Dermis microvascular lymphatic vessel endothelial cell (primary cell): ENCODE data around the gene CHD9. TPM values are rescaled to one million over a fixed set of nuclear protein-coding genes. Genes with fewer than 3 reads are reported as not detected.
A peak's percentile ranks its signal among the peaks of the same experiment; 100 is the strongest.

Experiments used
- DNase-seq, 2 donors: peaks; one replicate each; pipeline versions ENCODE4 v3.0.0 to v3.0.0-alpha.2; 2010; ENCODE audit warnings: low read depth in 2 of 2
- total RNA-seq: library from RNA; depleted of rRNA; stranded (reverse); fragments of >200 nt; gene quantifications from 2 replicates; pipeline ENCODE4 v1.2.1, GENCODE V29; 2014

Gene CHD9
- total RNA-seq, 1 donor from 2014 or later: 24.0 TPM

GRCh38 chr16:53187775-53188174 lies 133.0 kb downstream of the CHD9 start:
- DNase-seq: no peak

GRCh38 chr16:53191413-53191812 lies 136.6 kb downstream of the CHD9 start:
- DNase-seq: no peak

GRCh38 chr16:53198933-53199332 lies 144.1 kb downstream of the CHD9 start:
- DNase-seq: no peak

GRCh38 chr16:53201900-53202299 lies 147.1 kb downstream of the CHD9 start:
- no peak for DNase-seq

- no peak for DNase-seq
These were observed 147.6 kb downstream of the CHD9 start for GRCh38 chr16:53202398-53202797.

- DNase-seq: peak; percentile 66 to 85
These were observed 153.3 kb downstream of the CHD9 start for GRCh38 chr16:53207810-53208752.

- no peak for DNase-seq
These were observed 154.6 kb downstream of the CHD9 start for GRCh38 chr16:53209429-53209828.

- no peak for DNase-seq
These were observed 155.1 kb downstream of the CHD9 start for GRCh38 chr16:53209877-53210276.

- no peak for DNase-seq
These were observed 156.5 kb downstream of the CHD9 start for GRCh38 chr16:53211253-53211652.

- DNase-seq: no peak
These were observed 158.1 kb downstream of the CHD9 start for GRCh38 chr16:53212893-53213223.

- no peak for DNase-seq
These were observed 158.8 kb downstream of the CHD9 start for GRCh38 chr16:53213542-53213941.

- no peak for DNase-seq
These were observed 162.0 kb downstream of the CHD9 start for GRCh38 chr16:53216798-53217197.

- no peak for DNase-seq
These were observed 164.6 kb downstream of the CHD9 start for GRCh38 chr16:53219371-53219770.

- peak; percentile 5 to 85 for DNase-seq
These were observed 165.1 kb downstream of the CHD9 start for GRCh38 chr16:53219795-53220454.

- peak in 1 of 2 donors; percentile 74 for DNase-seq
These were observed 165.8 kb downstream of the CHD9 start for GRCh38 chr16:53220585-53220984.

GRCh38 chr16:53224951-53225533 lies 170.3 kb downstream of the CHD9 start:
- no peak for DNase-seq

GRCh38 chr16:53232826-53233529 lies 178.2 kb downstream of the CHD9 start:
- no peak for DNase-seq

GRCh38 chr16:53234836-53235235 lies 180.0 kb downstream of the CHD9 start:
- DNase-seq: no peak

- no peak for DNase-seq
These were observed 181.1 kb downstream of the CHD9 start for GRCh38 chr16:53235851-53236250.

GRCh38 chr16:53249331-53249730 lies 194.5 kb downstream of the CHD9 start:
- DNase-seq: no peak

GRCh38 chr16:53257001-53257400 lies 202.2 kb downstream of the CHD9 start:
- DNase-seq: peak in 1 of 2 donors; percentile 39

GRCh38 chr16:53258809-53259208 lies 204.0 kb downstream of the CHD9 start:
- DNase-seq: no peak
